ENCODE data around the gene HOXA6.

The HOXA6 gene

GRCh38 chr7:27107391-27108381, 39.9 kb downstream of the HOXA6 start:
- DNase-seq, result no peak

GRCh38 chr7:27106901-27107240, 40.7 kb downstream of the HOXA6 start:
- no peak for DNase-seq

GRCh38 chr7:27106181-27106900, 41.2 kb downstream of the HOXA6 start:
- no peak for DNase-seq

- DNase-seq, result no peak
Observed at GRCh38 chr7:27105301-27106031, 42.1 kb downstream of the HOXA6 start.

- no peak for DNase-seq
Observed at GRCh38 chr7:27104341-27105058, 43.1 kb downstream of the HOXA6 start.

- no peak for DNase-seq
Observed at GRCh38 chr7:27103489-27104226, 43.9 kb downstream of the HOXA6 start.

- DNase-seq, result no peak
Observed at GRCh38 chr7:27102581-27103442, 44.8 kb downstream of the HOXA6 start, which contains the start of gene HOXA2. Gene HOXA2 (minus strand): TSS chr7:27102683. CDS start chr7:27102500, 183 bp downstream.

GRCh38 chr7:27101957-27102580, 45.5 kb downstream of the HOXA6 start:
- no peak for DNase-seq

- DNase-seq, result no peak
Observed at GRCh38 chr7:27101171-27101956, 46.2 kb downstream of the HOXA6 start.

- no peak for DNase-seq
Observed at GRCh38 chr7:27100694-27101170, 46.8 kb downstream of the HOXA6 start.

GRCh38 chr7:27099453-27100370, 47.9 kb downstream of the HOXA6 start:
- no peak for DNase-seq

GRCh38 chr7:27098578-27099451, 48.8 kb downstream of the HOXA6 start:
- no peak for DNase-seq

- DNase-seq, result no peak
Observed at GRCh38 chr7:27097686-27098577, 49.6 kb downstream of the HOXA6 start.

GRCh38 chr7:27096768-27097514, 50.6 kb downstream of the HOXA6 start:
- no peak for DNase-seq
